GM10248 (cell line): ENCODE results near the gene FXN.

Experiments used
- CTCF ChIA-PET: fragments of 300-600 bp; sonication (Branson Sonifier 250); formaldehyde crosslinking; extraction: SDS; loops from one replicate; lab custom pipeline; 2021; ENCODE audit warnings: antibody characterized with exemption; lab: Yijun Ruan, JAX
- POLR2A ChIA-PET: fragments of 350-650 bp; sonication (Branson Sonifier 250); formaldehyde crosslinking; extraction: SDS; loops from one replicate; lab custom pipeline; 2020; ENCODE audit warnings: antibody characterized with exemption; lab: Yijun Ruan, JAX
- DNase-seq: peaks from one replicate; pipeline ENCODE4 v3.0.0; 2012; ENCODE audit errors: extremely low spot score
- CTCF ChIP-seq: IDR thresholded peaks from 2 replicates; pipeline ENCODE4 v1.5.1; 2012; ENCODE audit warnings: mild to moderate bottlenecking, low read depth; ENCODE audit errors: extremely low read depth, missing control alignments, control extremely low read depth

FXN gene

DNA sequence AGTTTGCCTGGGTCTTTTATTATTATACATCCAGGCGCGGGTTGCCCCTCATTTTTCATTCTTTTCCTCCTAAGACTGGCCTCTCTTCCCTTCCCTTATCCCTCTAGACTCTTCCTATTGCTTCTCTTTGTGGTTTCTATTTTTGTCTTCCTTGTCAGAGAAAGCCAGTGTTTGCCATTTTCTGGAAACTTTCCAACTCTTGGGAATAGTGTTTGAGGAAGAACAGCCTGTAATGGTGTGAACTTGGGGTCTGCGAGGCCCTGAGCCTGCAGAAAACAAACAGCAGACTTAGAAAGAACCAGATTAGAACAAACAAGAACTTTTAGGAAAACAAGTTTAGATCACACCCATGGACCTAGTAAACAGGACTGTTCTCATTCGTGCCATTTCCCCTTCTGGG lies 37.2 kb upstream of the FXN start:
- DNase-seq = no peak
- ChIA-PET CTCF (interaction anchor here (1.0 to 4.0 kb wide), 8 partner anchors 11 to 415 kb away, joined by 3 to 28 read pairs (median 12); no protein-coding TSS in a partner anchor), POLR2A (interaction anchor here (0.7 kb wide), 1 partner anchor 227 kb away, joined by 3 read pairs; no protein-coding TSS in a partner anchor)
- TF ChIP-seq CTCF = no peak

GRCh38 chr9:68998812-68999211 lies 36.7 kb upstream of the FXN start:
- POLR2A ChIA-PET = no interaction called here
- CTCF ChIA-PET = interaction anchor here (0.7 to 4.0 kb wide), 36 partner anchors 8 to 467 kb away, joined by 3 to 34 read pairs (median 4); partner anchors contain the start of gene FXN
- TF ChIP-seq CTCF = no peak
- DNase-seq = no peak

DNA sequence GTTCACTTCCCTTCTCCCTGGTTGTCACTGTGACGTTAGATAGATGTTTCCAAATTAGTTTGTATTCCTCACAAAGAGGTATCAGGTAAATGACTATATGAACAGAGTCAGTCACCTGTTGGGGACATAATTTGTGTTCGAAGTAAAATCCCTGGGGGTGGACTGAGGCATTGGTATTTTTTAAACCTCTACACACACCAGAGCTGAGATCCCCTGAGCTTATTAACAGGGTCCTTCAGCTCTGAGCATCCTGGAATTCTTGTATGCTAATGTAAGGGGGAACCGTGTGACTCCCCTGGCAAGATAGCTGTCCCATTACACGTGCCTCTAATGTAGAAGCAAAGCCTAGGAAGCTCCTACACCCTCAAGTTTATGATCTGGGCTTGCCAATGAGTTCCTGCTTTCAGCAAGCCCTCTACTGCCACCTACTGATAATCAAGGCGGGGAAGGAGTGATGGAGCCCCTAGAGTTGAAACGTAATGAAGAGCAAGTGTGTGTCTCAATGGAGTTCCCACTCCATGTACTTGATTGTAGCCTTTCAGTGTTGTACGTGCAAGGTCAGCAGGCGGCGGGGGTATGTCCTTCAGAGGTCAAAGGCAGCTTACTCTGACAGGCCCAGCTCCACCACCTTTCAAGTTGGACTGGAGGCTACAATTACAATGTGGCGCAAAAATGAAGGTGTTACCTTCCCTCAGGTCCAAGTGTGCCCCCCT lies 36.0 kb upstream of the FXN start:
- peak; percentile 73 for TF ChIP-seq CTCF
- POLR2A ChIA-PET = no interaction called here
- CTCF ChIA-PET = interaction anchor here (0.6 to 3.2 kb wide), 67 partner anchors 9 to 468 kb away, joined by 3 to 34 read pairs (median 4); partner anchors contain the start of genes FXN and PIP5K1B
- DNase-seq = peak; percentile 76

DNA sequence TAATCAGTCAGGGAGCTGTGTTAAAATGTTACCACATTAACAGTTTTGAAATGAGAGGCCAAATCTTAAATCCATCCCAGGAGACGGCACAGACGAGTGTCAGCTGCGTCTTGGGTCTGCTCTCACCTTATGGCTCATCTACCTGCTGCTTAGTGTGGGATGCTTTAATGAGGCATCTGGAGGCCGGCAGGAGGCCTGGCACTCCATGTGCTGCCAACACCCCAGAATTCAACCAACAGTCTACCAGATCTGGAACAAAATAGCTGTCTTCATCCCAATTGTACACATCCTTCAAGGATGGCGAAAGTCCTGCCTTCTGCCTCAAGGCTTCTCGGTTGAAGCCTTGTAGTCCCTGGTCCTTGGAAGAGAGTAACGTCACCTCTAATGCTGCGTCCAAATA lies 33.6 kb upstream of the FXN start:
- ChIA-PET POLR2A (no interaction called here), CTCF (interaction anchor here (0.8 to 2.6 kb wide), 5 partner anchors 12 to 434 kb away, joined by 3 to 6 read pairs (median 3); no protein-coding TSS in a partner anchor)
- TF ChIP-seq CTCF = no peak
- DNase-seq = no peak

- no peak for DNase-seq
- TF ChIP-seq CTCF = no peak
- POLR2A ChIA-PET = no interaction called here
- CTCF ChIA-PET = interaction anchor here (0.7 to 2.6 kb wide), 7 partner anchors 11 to 435 kb away, joined by 3 to 6 read pairs (median 3); partner anchors contain the start of gene PRKACG
Observed at GRCh38 chr9:69003051-69003450, 32.5 kb upstream of the FXN start.

DNA sequence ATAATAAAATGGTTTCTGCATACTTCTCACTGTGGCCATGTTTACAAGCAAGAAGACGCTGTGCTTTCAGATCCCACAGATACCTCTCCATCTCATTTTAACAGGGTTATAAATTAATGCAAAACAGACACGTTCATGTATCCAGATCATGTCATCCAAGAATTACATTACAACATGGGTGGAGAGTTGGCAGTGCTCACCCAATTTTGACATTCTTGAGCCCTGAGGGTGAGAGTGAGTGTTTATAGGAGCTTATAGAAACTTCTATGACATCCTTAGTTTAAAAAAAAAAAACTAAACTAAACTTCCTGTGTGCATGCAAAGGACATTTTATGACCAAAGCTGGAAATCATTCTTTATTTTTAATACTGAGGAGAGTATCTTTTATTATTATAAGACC lies 30.7 kb upstream of the FXN start:
- TF ChIP-seq CTCF = no peak
- CTCF ChIA-PET = interaction anchor here (0.9 to 2.8 kb wide), 12 partner anchors 9 to 445 kb away, joined by 3 to 16 read pairs (median 4); partner anchors contain the start of gene FXN
- POLR2A ChIA-PET = no interaction called here
- DNase-seq = no peak
